GM04504 (cell line): ENCODE measurements around the gene PATJ.
"Not testable (repeated sequence)": the region's sequence is repeated elsewhere in the genome, so short reads cannot be mapped to it uniquely, and the experiment has no call there.

Experiments used
- DNase-seq: peaks from one replicate; pipeline ENCODE4 v3.0.0-alpha.2; 2012; ENCODE audit warnings: low read depth

The PATJ gene

DNA sequence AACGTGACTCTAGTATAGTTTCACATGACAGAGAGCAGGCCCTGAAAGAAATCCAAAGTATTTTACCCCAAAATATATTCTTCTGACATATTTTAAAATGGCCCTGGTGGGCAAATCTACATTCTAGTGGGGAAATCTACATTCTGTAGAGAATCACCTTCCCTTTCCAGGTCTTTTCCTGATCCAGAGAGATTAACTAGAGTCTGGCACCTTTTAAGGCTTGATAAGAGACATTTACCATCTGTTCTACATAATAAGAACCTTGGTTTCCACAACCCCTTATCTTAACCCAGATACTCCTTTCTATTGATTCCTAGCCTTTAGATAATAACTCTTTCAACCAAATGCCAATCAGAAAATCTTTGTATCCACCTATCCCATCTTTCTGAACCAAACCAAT is 435.3 kb downstream of the PATJ start:
- no peak for DNase-seq

DNA sequence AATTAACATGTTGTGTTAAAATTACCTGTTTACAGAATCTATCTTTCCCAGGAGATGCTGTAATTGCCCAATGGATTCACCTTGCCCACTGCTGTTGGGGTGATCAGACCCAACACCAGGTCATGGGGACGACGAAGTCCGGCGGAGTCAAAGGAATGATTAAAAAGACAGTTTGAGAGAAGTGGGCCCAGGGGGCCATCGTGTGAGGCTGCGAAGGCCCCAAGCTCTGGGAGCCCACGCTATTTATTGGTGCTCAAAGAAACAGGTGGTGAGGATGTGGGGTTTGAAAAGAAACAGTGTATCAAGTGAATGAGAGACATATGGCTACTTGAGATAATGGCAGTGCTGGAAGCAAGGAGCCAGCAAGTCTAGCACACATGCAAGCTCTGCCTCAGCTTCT is 436.1 kb downstream of the PATJ start:
- no peak for DNase-seq

DNA sequence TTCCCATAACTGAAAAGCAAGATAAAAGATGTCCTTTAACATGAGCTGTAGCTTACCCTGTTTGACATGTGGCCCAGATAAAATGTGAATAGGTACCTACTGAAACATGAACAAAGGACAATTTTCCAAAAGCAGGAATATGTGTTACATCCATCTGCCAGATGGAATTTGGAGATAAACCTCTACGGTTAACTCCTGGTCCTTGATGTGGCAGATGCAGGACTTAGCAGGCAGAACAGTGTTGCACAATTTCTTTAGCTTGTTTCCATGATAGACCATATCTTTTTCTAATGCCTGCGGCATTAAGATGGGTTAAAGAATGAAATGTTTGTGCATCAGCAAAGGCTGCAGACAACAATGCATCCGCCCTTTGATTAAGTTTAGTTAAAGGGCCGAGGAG is 437.8 kb downstream of the PATJ start:
- not testable (repeated sequence) for DNase-seq

DNA sequence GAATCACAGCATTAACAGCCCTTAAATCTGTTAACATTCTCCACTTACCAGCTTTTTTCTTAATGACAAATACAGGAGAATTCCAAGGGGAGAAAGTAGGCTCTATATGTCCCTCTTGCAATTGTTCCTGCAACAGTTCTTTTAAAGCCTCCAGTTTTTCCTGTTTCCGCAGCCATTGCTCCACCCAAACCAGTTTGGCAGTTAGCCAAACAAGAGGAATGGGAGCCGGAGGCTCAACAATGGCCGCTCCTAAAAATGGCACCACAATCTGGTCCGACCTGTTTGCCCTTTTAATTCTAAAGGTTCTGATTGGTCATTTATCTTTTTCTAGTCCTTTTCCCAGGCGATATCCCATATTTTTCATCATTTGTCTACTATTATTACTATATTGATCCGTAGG is 438.4 kb downstream of the PATJ start:
- DNase-seq = no peak

DNA sequence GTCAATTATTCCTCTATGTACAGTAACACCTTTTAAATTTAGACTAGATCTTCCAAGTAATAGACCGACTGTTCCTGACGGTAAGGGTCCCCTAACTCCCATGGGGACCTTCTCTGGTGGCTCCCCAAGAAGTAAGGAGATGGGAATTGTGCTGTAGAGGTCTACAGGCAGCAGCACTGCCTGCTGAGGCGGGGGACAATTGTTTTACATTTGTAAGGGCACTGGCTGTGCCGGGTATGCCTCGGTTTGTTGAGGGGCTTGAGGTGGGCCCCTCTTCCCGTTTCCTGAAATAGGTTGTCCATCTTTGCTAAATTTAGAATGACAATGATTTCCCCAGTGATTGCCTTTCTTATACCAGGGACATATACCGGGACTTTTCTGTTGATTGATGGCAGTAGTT is 439.3 kb downstream of the PATJ start:
- DNase-seq = no peak

DNA sequence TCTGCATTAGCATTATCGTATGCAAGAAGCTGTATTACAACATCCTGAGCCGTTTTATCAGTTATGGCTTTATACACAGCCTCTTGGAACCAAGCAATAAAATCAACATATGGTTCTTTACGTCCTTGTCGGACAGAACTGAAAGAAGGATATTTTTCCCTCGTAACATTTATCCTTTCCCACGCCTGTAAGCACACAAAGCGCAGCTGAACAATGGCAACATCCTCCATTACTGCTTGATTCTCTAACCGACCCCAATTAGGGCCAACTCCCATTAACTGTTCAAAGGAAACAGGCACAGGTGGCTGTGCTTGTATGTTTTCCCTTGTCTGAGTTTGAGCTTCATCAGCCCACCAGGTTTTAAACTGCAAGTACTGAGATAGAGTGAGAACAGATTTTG is 439.9 kb downstream of the PATJ start:
- DNase-seq = not testable (repeated sequence)

DNA sequence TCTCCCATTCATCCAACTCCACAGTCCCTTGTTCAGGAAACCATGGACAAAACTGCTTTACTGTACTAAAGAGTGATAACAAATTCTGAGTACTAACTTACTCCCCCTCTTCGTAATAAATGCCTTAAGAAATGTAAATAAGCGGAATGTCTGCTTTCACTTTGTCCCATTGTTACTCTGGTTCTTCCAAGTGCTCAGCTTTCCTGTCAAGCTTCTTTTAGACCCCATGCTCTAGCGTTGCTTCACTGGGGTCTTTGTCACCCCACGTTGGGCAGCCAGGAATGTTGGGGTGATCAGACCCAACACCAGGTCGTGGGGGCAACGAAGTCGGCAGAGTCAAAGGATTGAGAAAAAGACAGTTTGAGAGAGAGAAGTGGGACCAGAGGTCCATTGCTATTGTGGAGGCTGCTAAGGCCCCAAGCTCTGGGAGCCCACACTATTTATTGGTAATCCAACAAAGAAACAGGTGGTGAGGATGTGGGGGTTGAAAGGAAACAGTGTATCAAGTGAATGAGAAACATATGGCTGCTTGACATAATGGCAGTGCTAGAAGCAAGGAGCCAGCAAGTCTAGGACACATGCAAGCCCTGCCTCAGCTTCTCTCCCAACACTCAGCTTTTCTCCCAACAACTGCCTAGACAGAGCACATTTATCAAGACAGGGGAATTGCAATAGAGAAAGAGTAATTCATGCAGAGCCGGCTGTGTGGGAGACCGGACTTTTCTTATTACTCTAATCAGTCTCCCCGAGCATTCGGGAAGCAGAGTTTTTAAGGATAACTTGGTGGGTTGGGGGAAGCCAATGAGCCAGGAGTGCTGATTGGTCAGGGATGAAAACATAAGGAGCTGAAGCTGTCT is 441.1 kb downstream of the PATJ start:
- DNase-seq = not testable (repeated sequence)

DNA sequence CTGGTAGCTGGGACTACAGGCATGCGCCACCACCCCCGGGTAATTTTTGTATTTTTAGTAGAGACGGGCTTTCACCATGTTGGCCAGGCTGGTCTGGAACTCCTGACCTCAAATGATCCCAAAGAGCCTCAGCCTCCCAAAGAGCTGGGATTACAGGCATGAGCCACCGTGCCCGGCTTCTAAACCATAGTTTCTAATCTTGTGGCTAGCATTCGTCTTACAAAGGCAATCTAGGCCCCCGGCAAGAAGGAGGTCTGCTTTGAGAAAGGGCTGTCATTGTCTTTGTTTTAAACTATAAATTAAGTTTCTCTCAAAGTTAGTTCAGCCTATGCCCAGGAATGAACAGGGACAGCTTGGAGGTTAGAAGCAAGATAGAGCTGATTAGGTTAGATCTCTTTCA is 442.1 kb downstream of the PATJ start:
- DNase-seq = no peak

DNA sequence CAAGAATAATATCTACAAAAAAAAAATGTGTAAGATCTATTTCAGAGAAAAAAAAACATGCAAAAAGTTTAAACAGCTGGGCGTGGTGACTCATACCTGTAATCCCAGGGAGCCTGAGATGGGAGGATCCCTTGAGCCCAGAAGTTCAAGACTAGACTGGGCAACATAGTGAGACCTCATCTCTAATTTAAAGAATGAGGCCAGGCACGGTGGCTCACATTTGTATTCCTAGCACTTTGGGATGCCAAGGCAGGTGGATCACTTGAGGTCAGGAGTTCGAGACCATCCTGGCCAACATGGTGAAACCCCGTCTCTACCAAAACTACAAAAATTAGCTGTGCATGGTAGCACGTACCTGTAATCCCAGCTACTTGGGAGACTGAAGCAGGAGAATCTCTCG is 443.0 kb downstream of the PATJ start:
- not testable (repeated sequence) for DNase-seq

DNA sequence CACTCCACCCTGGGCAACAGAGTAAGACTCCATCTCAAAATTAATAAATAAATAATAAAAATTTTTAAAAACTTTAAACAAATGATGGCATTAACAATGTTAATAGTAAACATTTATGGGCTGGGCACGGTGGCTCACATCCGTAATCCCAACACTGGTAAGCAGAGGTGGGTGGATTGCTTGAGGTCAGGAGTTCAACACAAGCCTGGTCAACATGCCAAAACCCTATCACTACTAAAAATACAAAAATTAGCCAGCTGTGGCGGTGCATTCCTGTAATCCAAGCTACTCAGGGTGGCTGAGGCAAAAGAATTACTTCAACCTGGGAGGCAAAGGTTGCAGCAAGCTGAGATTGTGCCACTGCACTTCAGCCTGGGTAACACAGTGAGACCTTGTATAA is 443.4 kb downstream of the PATJ start:
- DNase-seq = no peak

DNA sequence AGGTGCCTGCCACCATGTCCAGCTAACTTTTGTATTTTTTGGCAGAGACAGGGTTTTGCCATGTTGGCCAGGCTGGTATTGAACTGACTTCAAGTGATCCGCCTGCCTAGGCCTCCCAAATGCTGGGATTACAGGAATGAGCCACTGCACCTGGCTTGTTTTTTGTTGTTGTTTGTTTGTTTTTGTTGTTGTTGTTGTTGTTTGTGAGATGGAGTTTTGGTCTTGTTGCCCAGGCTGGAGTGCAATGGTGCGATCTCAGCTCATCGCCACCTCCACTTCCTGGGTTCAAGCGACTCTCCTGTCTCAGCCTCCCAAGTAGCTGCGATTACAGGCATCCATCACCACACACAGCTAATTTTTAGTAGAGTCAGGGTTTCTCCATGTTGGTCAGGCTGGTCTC is 445.3 kb downstream of the PATJ start:
- DNase-seq = no peak

DNA sequence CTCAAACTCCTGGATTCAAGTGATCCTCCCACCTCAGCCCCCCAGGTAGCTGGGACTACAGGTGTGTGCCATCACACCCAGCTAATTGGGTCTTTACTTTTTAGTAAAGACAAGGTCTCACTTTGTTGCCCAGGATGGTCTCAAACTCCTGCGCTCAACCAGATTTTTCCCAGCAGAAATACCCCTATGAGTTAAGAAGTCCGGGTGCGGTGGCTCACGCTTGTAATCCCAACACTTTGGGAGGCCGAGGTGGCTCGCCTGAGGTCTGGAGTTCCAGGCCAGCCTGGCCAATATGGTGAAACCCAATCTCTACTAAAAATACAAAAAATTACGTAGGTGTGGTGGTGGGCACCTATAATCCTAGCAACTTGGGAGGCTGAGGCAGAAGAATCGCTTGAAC is 445.8 kb downstream of the PATJ start:
- no peak for DNase-seq

DNA sequence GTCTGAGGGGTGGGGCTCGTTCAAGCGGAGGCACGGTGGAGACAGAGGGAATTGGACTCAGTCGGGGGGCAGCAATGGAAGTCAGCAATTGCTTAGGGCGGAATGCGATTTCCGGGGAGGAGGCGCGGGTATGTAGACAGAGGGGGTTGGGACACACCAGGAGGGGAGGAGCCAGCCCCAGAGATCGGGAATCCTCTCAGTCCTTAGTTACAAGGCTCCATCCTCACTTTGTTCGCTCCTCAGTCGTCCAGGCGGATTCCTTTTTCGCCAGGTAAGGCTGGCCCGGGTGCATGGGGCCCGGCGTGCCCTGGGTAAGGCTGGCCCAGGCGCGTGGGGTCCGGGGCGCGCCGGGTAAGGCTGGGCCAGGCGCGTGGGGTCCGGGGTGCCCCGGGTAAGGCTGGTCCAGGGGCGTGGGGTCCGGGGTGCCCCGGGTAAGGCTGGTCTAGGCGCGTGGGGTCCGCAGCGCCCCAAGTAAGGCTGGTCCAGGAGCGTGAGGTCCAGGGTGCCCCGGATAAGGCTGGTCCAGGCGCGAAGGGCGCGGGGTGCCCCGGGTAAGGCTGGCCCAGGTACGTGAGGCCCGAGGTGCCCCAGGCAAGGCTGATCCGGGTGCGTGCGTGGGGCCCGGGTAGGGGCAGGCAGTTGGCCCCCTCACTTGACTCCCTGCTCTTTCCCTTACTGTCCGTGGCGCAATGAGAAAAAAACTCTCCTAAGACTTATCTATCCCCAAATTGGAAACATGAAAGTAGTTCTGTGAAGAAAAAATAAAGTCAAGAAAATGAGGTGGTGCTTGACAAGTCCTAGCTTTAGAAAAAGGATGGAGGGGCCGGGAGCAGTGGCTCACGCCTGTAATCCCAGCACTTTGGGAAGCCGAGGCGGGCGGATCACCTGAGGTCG is 452.6 kb downstream of the PATJ start, which contains the start of gene L1TD1:
L1TD1 (plus strand) TSS at position 199 of the 894 bp plus-strand sequence. CDS start 11,780 bp downstream, outside the sequence.
- DNase-seq = no peak

DNA sequence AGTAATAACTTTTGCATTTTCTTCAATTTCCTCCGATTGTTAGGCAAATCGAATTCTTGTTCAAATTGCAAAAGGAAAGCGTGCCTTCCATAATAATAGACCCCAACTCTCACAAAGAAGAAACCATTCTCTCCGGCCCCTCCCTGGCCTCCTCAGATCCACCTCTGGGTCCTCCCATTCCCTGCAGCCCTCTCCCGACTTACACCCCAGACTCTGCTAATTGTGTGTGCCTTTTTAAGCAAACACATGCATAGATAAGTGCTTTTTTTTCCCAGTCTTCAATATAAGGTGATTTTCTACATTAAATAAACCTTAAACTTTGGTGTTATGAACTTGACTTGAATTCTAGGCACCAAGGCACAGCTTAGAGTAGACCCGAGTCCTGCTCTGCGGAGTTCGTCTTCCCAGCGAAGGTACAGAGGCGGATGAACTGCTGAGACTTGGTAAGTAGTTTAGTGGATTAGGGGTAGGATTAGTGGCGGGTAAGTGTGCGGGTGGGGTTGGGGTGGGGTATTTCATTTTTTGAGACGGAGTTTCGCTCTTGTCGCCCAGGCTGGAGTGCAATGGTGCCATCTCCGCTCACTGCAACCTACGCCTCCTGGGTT is 453.9 kb downstream of the PATJ start:
- DNase-seq = no peak

DNA sequence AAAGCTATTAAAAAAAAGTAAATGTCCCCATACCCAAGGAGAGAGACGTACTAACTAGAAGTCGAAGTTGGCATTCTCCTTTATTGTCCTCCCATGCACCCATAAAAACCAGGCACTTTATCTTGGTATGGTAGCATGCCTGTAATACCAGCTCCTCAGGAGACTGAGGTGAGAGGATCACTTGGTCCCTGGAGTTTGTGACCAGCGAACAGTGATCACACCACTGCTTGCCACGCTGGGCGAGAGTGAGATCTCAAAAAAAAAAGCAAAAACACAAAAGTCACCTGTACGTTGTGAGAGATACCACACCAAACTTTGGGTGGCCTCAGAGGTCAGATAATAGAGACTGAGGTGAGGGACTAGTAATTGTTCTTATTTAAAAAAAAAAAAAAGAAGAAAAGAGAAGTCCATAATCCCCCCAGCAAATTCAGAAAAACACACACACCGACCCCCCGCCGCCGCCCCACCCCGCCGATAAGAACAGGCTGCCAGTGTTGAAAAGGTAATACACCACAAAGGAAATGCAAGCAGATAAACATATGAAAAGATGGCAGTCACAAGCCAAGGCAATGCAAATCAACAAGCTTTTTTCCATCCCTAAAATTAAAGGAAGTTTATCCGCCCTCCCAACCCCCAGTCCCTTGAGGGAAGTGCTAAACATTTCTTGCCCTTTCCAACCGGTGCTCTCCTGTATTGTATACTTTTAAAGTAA is 455.9 kb downstream of the PATJ start:
- no peak for DNase-seq

DNA sequence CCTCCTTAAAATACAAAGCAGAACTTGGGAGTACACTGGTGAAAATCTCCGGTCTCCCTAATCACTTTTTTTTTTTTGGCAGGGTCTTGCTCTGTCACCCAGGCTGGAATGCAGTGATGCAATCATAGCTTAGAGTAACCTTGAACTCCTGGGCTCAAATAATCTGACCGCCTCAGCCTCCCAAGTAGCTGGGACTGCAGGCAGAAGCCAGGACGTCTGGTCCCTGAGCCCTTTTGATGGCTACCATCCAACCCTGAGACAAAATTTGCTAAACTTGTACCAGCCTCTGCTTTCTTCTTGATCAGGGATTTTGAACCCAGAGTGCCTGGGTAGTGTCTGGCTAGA is 456.5 kb downstream of the PATJ start:
- DNase-seq = no peak

DNA sequence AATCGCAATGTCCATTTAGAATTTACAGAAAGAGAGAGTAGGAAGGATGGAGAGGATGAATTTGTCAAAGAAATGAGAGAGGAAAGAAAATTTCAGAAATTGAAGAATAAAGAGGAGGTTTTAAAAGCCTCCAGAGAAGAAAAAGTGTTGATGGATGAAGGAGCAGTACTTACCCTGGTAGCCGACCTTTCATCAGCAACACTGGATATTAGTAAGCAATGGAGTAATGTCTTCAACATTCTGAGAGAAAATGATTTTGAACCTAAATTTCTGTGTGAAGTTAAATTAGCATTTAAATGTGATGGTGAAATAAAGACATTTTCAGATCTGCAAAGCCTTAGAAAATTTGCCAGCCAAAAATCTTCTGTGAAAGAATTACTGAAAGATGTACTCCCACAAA is 464.9 kb downstream of the PATJ start:
- DNase-seq = no peak

DNA sequence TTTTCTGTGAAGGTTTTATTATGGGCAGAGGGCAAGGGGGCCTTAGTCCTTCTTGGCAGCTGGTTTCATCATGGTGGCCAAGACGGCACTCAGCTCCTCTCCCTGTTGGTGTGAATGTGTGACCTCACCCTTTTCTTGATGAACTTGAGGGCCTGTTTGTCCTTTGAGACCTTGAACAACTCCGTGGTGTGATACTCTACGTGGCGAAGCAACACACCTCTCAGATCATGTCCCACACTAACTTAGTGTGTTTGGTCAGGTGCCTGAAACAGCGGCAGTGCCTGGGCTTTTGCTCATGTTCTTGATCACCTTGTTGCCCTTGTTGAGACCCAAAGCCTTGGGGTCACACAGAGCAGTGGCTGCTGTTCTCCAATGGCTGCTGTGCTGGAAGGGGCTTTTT is 465.8 kb downstream of the PATJ start:
- no peak for DNase-seq

DNA sequence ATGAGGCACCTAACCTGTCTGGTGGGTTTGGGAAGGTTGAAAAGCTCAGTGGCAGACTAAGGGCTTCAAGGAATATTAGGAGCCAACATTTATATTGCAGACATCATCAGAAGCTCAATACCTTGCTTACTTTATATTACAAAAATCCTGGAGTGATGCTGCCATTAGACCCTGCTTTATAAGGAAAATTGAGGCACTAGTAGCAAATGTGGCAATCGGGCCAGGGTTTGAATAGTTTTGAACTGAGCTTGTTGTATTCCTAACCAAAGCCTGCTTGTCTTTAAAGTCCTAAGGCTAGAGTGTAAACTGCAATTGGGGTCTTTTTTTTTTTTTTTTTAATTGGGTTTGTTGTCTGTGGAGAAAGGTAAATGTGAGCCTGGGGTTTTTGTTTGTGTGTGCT is 466.7 kb downstream of the PATJ start:
- DNase-seq = no peak

DNA sequence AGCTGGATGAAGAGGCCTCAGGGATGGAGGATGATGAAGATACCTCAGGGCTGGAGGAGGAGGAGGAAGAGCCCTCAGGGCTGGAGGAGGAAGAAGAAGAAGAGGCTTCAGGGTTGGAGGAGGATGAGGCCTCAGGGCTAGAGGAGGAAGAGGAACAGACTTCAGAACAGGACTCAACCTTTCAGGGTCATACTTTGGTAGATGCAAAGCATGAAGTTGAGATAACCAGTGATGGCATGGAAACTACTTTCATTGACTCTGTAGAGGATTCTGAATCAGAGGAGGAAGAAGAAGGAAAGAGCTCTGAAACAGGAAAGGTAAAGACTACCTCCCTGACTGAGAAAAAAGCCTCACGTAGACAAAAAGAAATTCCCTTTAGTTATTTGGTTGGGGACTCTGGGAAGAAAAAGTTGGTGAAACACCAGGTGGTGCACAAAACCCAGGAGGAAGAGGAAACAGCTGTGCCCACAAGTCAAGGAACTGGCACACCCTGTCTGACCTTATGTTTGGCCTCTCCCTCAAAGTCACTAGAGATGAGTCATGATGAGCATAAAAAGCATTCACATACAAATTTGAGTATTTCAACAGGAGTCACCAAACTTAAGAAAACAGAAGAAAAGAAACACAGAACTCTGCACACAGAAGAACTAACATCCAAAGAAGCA is 467.8 kb downstream of the PATJ start:
- no peak for DNase-seq

DNA sequence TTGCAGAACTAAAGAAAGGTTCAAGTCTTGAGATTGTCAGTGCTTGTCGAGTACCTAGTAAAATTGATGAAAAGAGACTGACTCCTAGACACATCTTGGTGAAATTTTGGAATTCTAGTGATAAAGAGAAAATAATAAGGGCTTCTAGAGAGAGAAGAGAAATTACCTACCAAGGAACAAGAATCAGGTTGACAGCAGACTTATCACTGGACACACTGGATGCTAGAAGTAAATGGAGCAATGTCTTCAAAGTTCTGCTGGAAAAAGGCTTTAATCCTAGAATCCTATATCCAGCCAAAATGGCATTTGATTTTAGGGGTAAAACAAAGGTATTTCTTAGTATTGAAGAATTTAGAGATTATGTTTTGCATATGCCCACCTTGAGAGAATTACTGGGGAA is 468.7 kb downstream of the PATJ start:
- DNase-seq = no peak

DNA sequence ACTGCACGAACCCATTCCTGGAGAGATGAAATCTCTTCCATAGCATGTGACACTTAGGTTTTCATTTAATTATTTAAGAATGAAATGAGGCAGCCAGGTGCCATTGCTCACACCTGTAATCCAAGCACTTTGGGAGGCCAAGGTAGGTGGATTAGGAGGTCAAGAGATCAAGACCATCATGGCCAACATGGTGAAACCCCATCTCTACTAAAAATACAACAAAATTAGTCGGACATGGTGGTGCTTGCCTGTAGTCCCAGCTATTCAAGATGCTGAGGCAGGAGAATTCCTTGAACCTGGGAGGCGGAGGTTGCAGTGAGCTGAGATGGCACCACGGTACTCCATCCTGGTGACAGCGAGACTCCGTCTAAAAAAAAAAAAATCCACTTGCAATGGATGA is 470.1 kb downstream of the PATJ start:
- no peak for DNase-seq
